Common myeloid progenitor, CD34-positive (primary cell): ENCODE data around the gene SLCO4A1.

Experiments
- CTCF ChIA-PET: fragments of 350-600 bp; sonication (Branson Sonifier 250); formaldehyde crosslinking; loops from one replicate; lab custom pipeline; 2021; ENCODE audit warnings: antibody characterized with exemption; lab: Charles Lee
- POLR2A ChIA-PET: fragments of 350-600 bp; sonication (Branson Sonifier 250); formaldehyde crosslinking; loops from one replicate; lab custom pipeline; 2021; ENCODE audit warnings: antibody characterized with exemption; lab: Charles Lee
- DNase-seq, 3 donors: peaks; one replicate each; pipeline versions ENCODE4 v3.0.0 to v3.0.0-alpha.2; 2013
- H3K27ac ChIP-seq, 2 experiments: 1 replicate in 1 of 2; 2 replicates in 1 of 2; pipeline ENCODE4 v1.7.0; 2013; ENCODE audit warnings: inconsistent platforms in 2 of 2, low read length in 2 of 2, mild to moderate bottlenecking in 2 of 2, low read depth in 1 of 2, moderate library complexity in 1 of 2; ENCODE audit not compliant: severe bottlenecking in 2 of 2, insufficient read depth in 1 of 2, poor library complexity in 1 of 2
- H3K27me3 ChIP-seq, 5 experiments: replicated peaks in 2 of 5; 1 replicate in 3 of 5; 2 replicates in 2 of 5; pipeline versions ENCODE4 v1.6.1 to v1.7.0; 2013; ENCODE audit warnings: low read length in 4 of 5, mild to moderate bottlenecking in 2 of 5, moderate library complexity in 2 of 5, inconsistent platforms in 1 of 5; ENCODE audit not compliant: insufficient read depth in 5 of 5, control insufficient read depth in 4 of 5
- H3K36me3 ChIP-seq, 4 experiments: 1 replicate in 2 of 4; 2 replicates in 2 of 4; pipeline versions ENCODE4 v1.6.1 to v1.7.0; 2013; ENCODE audit warnings: low read length in 3 of 4, control low read depth in 1 of 4, mild to moderate bottlenecking in 1 of 4; ENCODE audit not compliant: control insufficient read depth in 4 of 4, insufficient read depth in 4 of 4
- H3K4me1 ChIP-seq, 4 experiments: 1 replicate in 3 of 4; 2 replicates in 1 of 4; pipeline versions ENCODE4 v1.6.1 to v1.7.1; 2013; ENCODE audit warnings: low read length in 3 of 4, mild to moderate bottlenecking in 3 of 4, control low read depth in 1 of 4, inconsistent platforms in 1 of 4, moderate library complexity in 1 of 4; ENCODE audit not compliant: control insufficient read depth in 4 of 4, insufficient read depth in 4 of 4; ENCODE audit errors: control extremely low read depth in 1 of 4
- H3K4me3 ChIP-seq, 7 experiments: 1 replicate in 4 of 7; 2 replicates in 3 of 7; pipeline versions ENCODE4 v1.5.1 to v1.7.0; 2013; ENCODE audit warnings: mild to moderate bottlenecking in 7 of 7, low read length in 6 of 7, moderate library complexity in 6 of 7, inconsistent platforms in 2 of 7, low read depth in 2 of 7, control low read depth in 1 of 7; ENCODE audit not compliant: insufficient read depth in 4 of 7, control insufficient read depth in 1 of 7; ENCODE audit errors: extremely low read depth in 1 of 7
- H3K9me3 ChIP-seq, 5 experiments: 1 replicate in 4 of 5; 2 replicates in 1 of 5; pipeline versions ENCODE4 v1.6.1 to v1.7.1; 2013; ENCODE audit warnings: low read length in 4 of 5, mild to moderate bottlenecking in 2 of 5, inconsistent platforms in 1 of 5, low read depth in 1 of 5, moderate library complexity in 1 of 5; ENCODE audit not compliant: control insufficient read depth in 4 of 5, insufficient read depth in 2 of 5; ENCODE audit errors: control extremely low read depth in 1 of 5
- WGBS: methylation state at CpG from one replicate; pipeline ENCODE4 v1.1.5; 2013; ENCODE audit not compliant: insufficient coverage; 5-methylcytosine and 5-hydroxymethylcytosine counted together

Gene SLCO4A1

GRCh38 chr20:62694106-62694505, 51.8 kb downstream of the SLCO4A1 start:
- WGBS: 92% methylated on average over 10 of the region's 10 CpGs
- ChIA-PET CTCF (interaction anchor here (1.4 kb wide), 2 partner anchors 13 to 17 kb away, joined by 3 to 6 read pairs; no protein-coding TSS in a partner anchor), POLR2A (no interaction called here)
- H3K4me1 ChIP-seq: peaks cover 0 to 13% (median 6%) of the 10 kb centered on the region in 4 experiments
- H3K27me3 ChIP-seq: no peaks in the 10 kb centered on the region
- H3K27ac ChIP-seq: no peak overlapping the region
- no peak for DNase-seq
- no peaks in the 10 kb centered on the region for H3K36me3 ChIP-seq
- no peaks in the 10 kb centered on the region for H3K9me3 ChIP-seq
- no peak overlapping the region for H3K4me3 ChIP-seq

DNA sequence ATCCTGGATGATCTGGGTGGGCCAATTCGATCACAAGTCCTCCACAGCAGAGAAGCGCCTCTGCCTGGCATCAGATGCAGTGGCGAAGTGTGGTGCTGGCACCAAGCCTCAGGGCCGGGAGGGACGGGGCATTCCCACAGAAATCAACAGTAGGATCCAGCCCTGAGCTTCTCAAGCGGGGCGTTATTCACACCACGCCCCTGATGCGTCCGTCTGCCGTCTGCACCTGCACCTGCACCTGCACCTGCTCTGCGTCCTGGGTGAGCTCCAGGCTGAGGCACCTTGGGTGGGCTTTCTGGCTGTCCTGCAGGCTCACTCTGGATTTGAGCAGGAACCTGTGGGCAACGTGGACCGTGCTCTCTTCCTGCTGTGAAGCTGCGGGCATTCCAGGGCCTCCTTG, 52.6 kb downstream of the SLCO4A1 start:
- ChIA-PET POLR2A (no interaction called here), CTCF (interaction anchor here (0.9 to 1.4 kb wide), 3 partner anchors 16 to 97 kb away, joined by 3 to 4 read pairs (median 3); no protein-coding TSS in a partner anchor)
- Histone ChIP-seq H3K36me3 (no peaks in the 10 kb centered on the region), H3K27me3 (no peaks in the 10 kb centered on the region), H3K27ac (no peak overlapping the region), H3K4me3 (no peak overlapping the region), H3K9me3 (no peaks in the 10 kb centered on the region), H3K4me1 (peaks cover 0 to 11% (median 5%) of the 10 kb centered on the region in 4 experiments)
- DNase-seq: no peak
- 96% methylated on average over 15 of the region's 15 CpGs for WGBS

DNA sequence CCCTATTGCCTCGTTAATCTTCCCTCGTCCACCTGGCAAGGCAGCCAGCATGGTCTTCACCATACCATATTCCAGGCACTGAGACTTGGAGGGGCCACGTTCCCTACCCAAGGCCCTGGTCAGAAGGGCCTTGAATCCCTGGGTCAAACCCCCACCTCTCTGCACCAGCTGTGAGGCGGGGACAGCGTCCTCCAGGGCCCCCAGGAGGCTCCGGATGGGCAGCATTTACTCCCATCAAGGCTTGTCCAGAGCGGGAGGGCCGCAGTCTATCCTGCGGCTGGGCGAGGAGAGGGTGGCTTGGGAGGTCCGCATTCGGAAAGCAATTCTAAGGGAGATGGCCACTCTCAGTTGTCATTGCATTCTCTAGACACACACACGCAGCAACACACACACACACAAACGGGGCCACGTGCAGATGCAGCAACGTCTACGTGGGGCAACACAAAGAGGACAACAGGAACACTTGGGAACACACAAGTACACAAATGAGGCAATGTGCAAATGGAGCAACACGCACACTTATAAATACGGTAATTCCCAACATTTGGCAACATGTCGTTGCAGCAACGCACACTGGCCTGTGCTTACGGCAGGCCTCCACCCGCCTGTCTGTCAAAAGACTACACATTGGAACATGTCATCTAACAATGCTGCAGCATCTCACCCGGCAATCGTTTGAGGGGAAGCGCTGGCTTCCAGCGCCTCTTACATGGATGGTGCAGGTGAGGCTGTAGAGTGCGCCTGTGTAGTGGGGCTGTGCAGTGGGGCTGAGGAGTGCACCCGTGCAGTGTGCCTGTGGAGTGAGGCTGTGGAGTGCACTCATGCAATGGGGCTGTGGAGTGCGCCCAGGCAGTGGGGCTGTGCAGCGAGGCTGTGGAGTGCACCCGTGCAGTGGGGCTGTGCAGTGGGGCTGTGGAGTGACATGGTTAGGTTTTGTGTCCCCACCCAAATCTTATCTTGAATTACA, 53.4 kb downstream of the SLCO4A1 start:
- H3K27me3 ChIP-seq: peaks cover 0 to 2% (median 0%) of the 10 kb centered on the region in 5 experiments
- CTCF ChIA-PET: interaction anchor here (0.9 to 1.4 kb wide), 3 partner anchors 15 to 96 kb away, joined by 3 to 4 read pairs (median 3); no protein-coding TSS in a partner anchor

GRCh38 chr20:62696434-62696957, 54.2 kb downstream of the SLCO4A1 start:
- WGBS: 81% methylated on average over 4 of the region's 16 CpGs
- no peak for DNase-seq
- no peaks in the 10 kb centered on the region for H3K36me3 ChIP-seq
- H3K9me3 ChIP-seq: no peaks in the 10 kb centered on the region
- H3K4me3 ChIP-seq: no peak overlapping the region
- peaks cover 0 to 2% (median 0%) of the 10 kb centered on the region in 5 experiments for H3K27me3 ChIP-seq
- H3K4me1 ChIP-seq: peaks cover 0 to 11% (median 5%) of the 10 kb centered on the region in 4 experiments
- ChIA-PET CTCF (no interaction called here), POLR2A (no interaction called here)
- H3K27ac ChIP-seq: no peak overlapping the region

More for the DNA sequence above, 53.4 kb downstream of the SLCO4A1 start:
- Histone ChIP-seq H3K27ac (no peak overlapping the region), H3K4me3 (no peak overlapping the region), H3K9me3 (no peaks in the 10 kb centered on the region), H3K36me3 (no peaks in the 10 kb centered on the region), H3K4me1 (peaks cover 0 to 11% (median 5%) of the 10 kb centered on the region in 4 experiments)
- POLR2A ChIA-PET: no interaction called here
- 95% methylated on average over 25 of the region's 32 CpGs for WGBS
- no peak for DNase-seq

- ChIA-PET CTCF (no interaction called here), POLR2A (no interaction called here)
- DNase-seq: no peak
- 95% methylated on average over 8 of the region's 10 CpGs for WGBS
- no peak overlapping the region for H3K4me3 ChIP-seq
- no peak overlapping the region for H3K27ac ChIP-seq
- peaks cover 0 to 2% (median 0%) of the 10 kb centered on the region in 5 experiments for H3K27me3 ChIP-seq
- peaks cover 0 to 11% (median 5%) of the 10 kb centered on the region in 4 experiments for H3K4me1 ChIP-seq
- no peaks in the 10 kb centered on the region for H3K9me3 ChIP-seq
- H3K36me3 ChIP-seq: no peaks in the 10 kb centered on the region
These were observed 54.7 kb downstream of the SLCO4A1 start for GRCh38 chr20:62696989-62697388.

DNA sequence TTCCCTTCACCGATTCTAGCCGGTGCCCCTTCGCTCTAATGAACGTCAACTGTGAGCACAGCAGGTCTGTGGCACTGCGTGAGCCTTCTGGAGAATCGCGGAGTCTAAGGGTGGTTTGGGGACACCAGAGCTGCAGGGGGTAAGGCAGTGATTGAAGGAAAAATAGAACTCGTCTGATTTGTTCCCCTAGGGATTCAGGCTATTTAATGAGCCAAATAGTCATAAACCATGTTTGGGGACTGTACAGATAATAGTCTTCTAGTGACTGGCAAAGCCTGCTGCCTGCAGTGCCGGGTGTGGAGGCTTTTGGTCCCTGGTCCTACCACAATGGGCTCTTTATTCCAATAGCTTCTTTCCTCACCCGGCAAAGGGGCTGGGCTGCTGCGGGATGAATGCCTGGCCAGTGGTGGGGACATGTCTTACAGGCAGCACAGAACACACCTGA, 55.2 kb downstream of the SLCO4A1 start:
- no peak overlapping the region for H3K27ac ChIP-seq
- WGBS: 94% methylated on average over 11 of the region's 11 CpGs
- DNase-seq: no peak
- peaks cover 0 to 11% (median 5%) of the 10 kb centered on the region in 4 experiments for H3K4me1 ChIP-seq
- no peak overlapping the region for H3K4me3 ChIP-seq
- no peaks in the 10 kb centered on the region for H3K9me3 ChIP-seq
- ChIA-PET POLR2A (no interaction called here), CTCF (interaction anchor here (0.9 kb wide), 1 partner anchor 11 kb away, joined by 3 read pairs; no protein-coding TSS in a partner anchor)
- peaks cover 0 to 2% (median 0%) of the 10 kb centered on the region in 5 experiments for H3K27me3 ChIP-seq
- H3K36me3 ChIP-seq: no peaks in the 10 kb centered on the region
